Endodermal cell (in vitro differentiated cells): ENCODE measurements around the gene RFXAP. TPM values are rescaled to one million over a fixed set of nuclear protein-coding genes. Genes with fewer than 3 reads are reported as not detected.

Experiments
- DNase-seq: peaks from one replicate; pipeline ENCODE4 v3.0.0-alpha.2; 2017
- H3K27ac ChIP-seq: 2 replicates; pipeline ENCODE4 v1.5.1; 2013; ENCODE audit warnings: mild to moderate bottlenecking, low read depth, low read length, moderate library complexity
- H3K27me3 ChIP-seq: 2 replicates; pipeline ENCODE4 v1.6.1; 2013; ENCODE audit warnings: mild to moderate bottlenecking, low read length, moderate library complexity; ENCODE audit not compliant: insufficient read depth, control insufficient read depth, poor library complexity, severe bottlenecking
- H3K36me3 ChIP-seq: 2 replicates; pipeline ENCODE4 v1.7.0; 2013; ENCODE audit warnings: mild to moderate bottlenecking, low read length, moderate library complexity; ENCODE audit not compliant: control insufficient read depth, insufficient read depth
- H3K4me1 ChIP-seq: one replicate; pipeline ENCODE4 v1.7.0; 2013; ENCODE audit warnings: low read length; ENCODE audit not compliant: control insufficient read depth, insufficient read depth
- H3K4me3 ChIP-seq: 2 replicates; pipeline ENCODE4 v1.5.1; 2013; ENCODE audit warnings: mild to moderate bottlenecking, low read length, moderate library complexity
- H3K9ac ChIP-seq: 2 replicates; pipeline ENCODE4 v1.6.1; 2013; ENCODE audit warnings: mild to moderate bottlenecking, low read length, moderate library complexity; ENCODE audit not compliant: poor library complexity, severe bottlenecking; ENCODE audit errors: extremely low read depth
- H3K9me3 ChIP-seq: 2 replicates; pipeline ENCODE4 v1.6.1; 2013; ENCODE audit warnings: mild to moderate bottlenecking, low read length, moderate library complexity; ENCODE audit not compliant: control insufficient read depth
- H3K27ac Mint-ChIP-seq: 2 replicates; pipeline ENCODE4 v1.8.0; 2020; ENCODE audit warnings: mixed read lengths
- H3K27me3 Mint-ChIP-seq: 2 replicates; pipeline ENCODE4 v1.8.0; 2021; ENCODE audit warnings: mild to moderate bottlenecking, mixed read lengths; ENCODE audit not compliant: insufficient read depth
- H3K36me3 Mint-ChIP-seq: 2 replicates; pipeline ENCODE4 v1.8.0; 2020; ENCODE audit warnings: low read depth, mixed read lengths
- H3K4me1 Mint-ChIP-seq: 2 replicates; pipeline ENCODE4 v1.8.0; 2020; ENCODE audit warnings: mixed read lengths
- H3K4me3 Mint-ChIP-seq: 2 replicates; pipeline ENCODE4 v1.8.0; 2020; ENCODE audit warnings: mild to moderate bottlenecking, moderate library complexity, mixed read lengths
- H3K9me3 Mint-ChIP-seq: 2 replicates; pipeline ENCODE4 v1.8.0; 2020; ENCODE audit warnings: mild to moderate bottlenecking, mixed read lengths
- CTCF ChIP-seq: fragments of 200-600 bp; sonication (generic); conservative IDR thresholded peaks from 2 replicates; pipeline ENCODE4 v1.5.0; 2021; ENCODE audit warnings: antibody characterized with exemption, mild to moderate bottlenecking
- WGBS, 2 experiments: methylation state at CpG; one replicate each; pipeline versions ENCODE4 v1.1.5 to v1.1.7; 2013; ENCODE audit warnings: missing lambda C conversion rate in 2 of 2, mixed read lengths in 1 of 2; ENCODE audit not compliant: insufficient coverage in 1 of 2, insufficient read length in 1 of 2; 5-methylcytosine and 5-hydroxymethylcytosine counted together
- total RNA-seq, 2 donors: library from RNA; stranded (reverse); fragmentation: NEBNext Ultra II Directional in 1 of 2; extraction: Animal tissue kit (Norgen Biotek cat#: 25700) in 1 of 2; gene quantifications; 2 replicates in 1 of 2; 3 replicates in 1 of 2; pipeline ENCODE4 v1.2.1, GENCODE V29; 2021

The RFXAP gene
- total RNA-seq, 2 donors from 2014 or later = 8.9 to 9.7 TPM

GRCh38 chr13:36859259-36859658 lies 40.2 kb downstream of the RFXAP start:
- Mint-ChIP-seq H3K4me1 (no peaks in the 10 kb centered on the region), H3K36me3 (peaks cover 9% of the 10 kb centered on the region), H3K4me3 (no peak overlapping the region), H3K27ac (no peak overlapping the region), H3K9me3 (no peaks in the 10 kb centered on the region), H3K27me3 (no peaks in the 10 kb centered on the region)
- DNase-seq = no peak
- Histone ChIP-seq H3K27ac (no peak overlapping the region), H3K36me3 (no peaks in the 10 kb centered on the region), H3K9ac (no peak overlapping the region), H3K4me1 (no peaks in the 10 kb centered on the region), H3K4me3 (no peak overlapping the region), H3K27me3 (no peaks in the 10 kb centered on the region), H3K9me3 (no peaks in the 10 kb centered on the region)
- no peak for TF ChIP-seq CTCF
- WGBS, 2 experiments = 92 to 93% methylated on average over 3 to 4 of the region's 4 CpGs

- Histone ChIP-seq H3K9ac (no peak overlapping the region), H3K9me3 (no peaks in the 10 kb centered on the region), H3K27ac (no peak overlapping the region), H3K4me1 (no peaks in the 10 kb centered on the region), H3K27me3 (no peaks in the 10 kb centered on the region), H3K36me3 (no peaks in the 10 kb centered on the region), H3K4me3 (no peak overlapping the region)
- H3K36me3 Mint-ChIP-seq = peaks cover 12% of the 10 kb centered on the region
- TF ChIP-seq CTCF = no peak
- no peaks in the 10 kb centered on the region for H3K27me3 Mint-ChIP-seq
- H3K4me1 Mint-ChIP-seq = no peaks in the 10 kb centered on the region
- H3K9me3 Mint-ChIP-seq = no peaks in the 10 kb centered on the region
- no peak overlapping the region for H3K27ac Mint-ChIP-seq
- 92 to 95% methylated on average over 2 to 6 of the region's 6 CpGs for WGBS, 2 experiments
- H3K4me3 Mint-ChIP-seq = no peak overlapping the region
- no peak for DNase-seq
Observed at GRCh38 chr13:36862002-36862685, 43.1 kb downstream of the RFXAP start.

- H3K27ac Mint-ChIP-seq = no peak overlapping the region
- no peaks in the 10 kb centered on the region for H3K4me1 ChIP-seq
- no peak overlapping the region for H3K9ac ChIP-seq
- no peaks in the 10 kb centered on the region for H3K4me1 Mint-ChIP-seq
- TF ChIP-seq CTCF = no peak
- no peak overlapping the region for H3K4me3 ChIP-seq
- no peak overlapping the region for H3K27ac ChIP-seq
- H3K9me3 Mint-ChIP-seq = no peaks in the 10 kb centered on the region
- WGBS, 2 experiments = 93 to 98% methylated on average over 4 to 7 of the region's 7 CpGs
- no peak overlapping the region for H3K4me3 Mint-ChIP-seq
- peaks cover 12% of the 10 kb centered on the region for H3K36me3 Mint-ChIP-seq
- H3K27me3 ChIP-seq = no peaks in the 10 kb centered on the region
- no peak for DNase-seq
- H3K27me3 Mint-ChIP-seq = no peaks in the 10 kb centered on the region
- H3K9me3 ChIP-seq = no peaks in the 10 kb centered on the region
- H3K36me3 ChIP-seq = no peaks in the 10 kb centered on the region
Observed at GRCh38 chr13:36862722-36863121, 43.7 kb downstream of the RFXAP start.
